ENCODE measurements around the gene PPP1R12C. TPM values are rescaled to one million over a fixed set of nuclear protein-coding genes. Genes with fewer than 3 reads are reported as not detected.

The PPP1R12C gene
- total and polyA plus RNA-seq, 7 donors, result 53.6 to 222 (median 139) TPM

GRCh38 chr19:55044286-55044685, 73.2 kb downstream of the PPP1R12C start:
- WGBS, 2 donors, result 92 to 93% methylated on average over 5 of the region's 5 CpGs
- Histone ChIP-seq H3K27ac (no peak overlapping the region), H3K36me3 (peaks cover 26 to 79% (median 41%) of the 10 kb centered on the region in 4 donors), H3K9me3 (no peaks in the 10 kb centered on the region), H3K27me3 (no peaks in the 10 kb centered on the region), H3K4me3 (no peak overlapping the region), H3K4me1 (no peaks in the 10 kb centered on the region)
- intact Hi-C loops (cut with DNase I), result no loop called here
- DNase-seq, result peak; percentile 25
- TF ChIP-seq POLR2AphosphoS5 (IDR thresholded peaks at IDR 0.05) (no peak), EP300 (IDR thresholded peaks at IDR 0.05) (no peak), POLR2A (IDR thresholded peaks at IDR 0.05) (no peak)

DNA sequence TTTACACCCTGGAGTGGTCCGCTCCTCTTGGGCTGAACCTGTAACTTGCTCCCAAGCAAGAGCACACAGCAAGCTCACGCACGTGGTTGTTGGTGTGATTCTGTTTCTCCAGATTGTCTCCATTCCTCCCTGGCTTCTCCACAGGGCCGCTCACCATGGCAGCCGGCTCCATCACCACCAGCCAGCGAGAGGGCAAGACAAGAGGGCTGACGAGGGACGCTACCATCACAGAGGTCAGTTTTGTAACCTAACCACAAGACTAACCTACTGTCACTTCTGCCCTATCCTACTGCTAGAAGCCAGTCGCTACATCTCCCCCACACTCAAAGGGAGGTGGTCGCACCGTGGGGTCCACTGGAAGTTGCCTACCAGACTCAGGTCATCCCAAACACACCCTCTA, 74.7 kb downstream of the PPP1R12C start:
- Histone ChIP-seq H3K36me3 (peaks cover 14 to 63% (median 29%) of the 10 kb centered on the region in 4 donors), H3K4me1 (no peaks in the 10 kb centered on the region), H3K27ac (no peak overlapping the region), H3K9me3 (no peaks in the 10 kb centered on the region), H3K4me3 (no peak overlapping the region), H3K27me3 (no peaks in the 10 kb centered on the region)
- no peak for DNase-seq
- no peak for TF ChIP-seq EP300 (IDR thresholded peaks at IDR 0.05)
- TF ChIP-seq, protein P1, sequence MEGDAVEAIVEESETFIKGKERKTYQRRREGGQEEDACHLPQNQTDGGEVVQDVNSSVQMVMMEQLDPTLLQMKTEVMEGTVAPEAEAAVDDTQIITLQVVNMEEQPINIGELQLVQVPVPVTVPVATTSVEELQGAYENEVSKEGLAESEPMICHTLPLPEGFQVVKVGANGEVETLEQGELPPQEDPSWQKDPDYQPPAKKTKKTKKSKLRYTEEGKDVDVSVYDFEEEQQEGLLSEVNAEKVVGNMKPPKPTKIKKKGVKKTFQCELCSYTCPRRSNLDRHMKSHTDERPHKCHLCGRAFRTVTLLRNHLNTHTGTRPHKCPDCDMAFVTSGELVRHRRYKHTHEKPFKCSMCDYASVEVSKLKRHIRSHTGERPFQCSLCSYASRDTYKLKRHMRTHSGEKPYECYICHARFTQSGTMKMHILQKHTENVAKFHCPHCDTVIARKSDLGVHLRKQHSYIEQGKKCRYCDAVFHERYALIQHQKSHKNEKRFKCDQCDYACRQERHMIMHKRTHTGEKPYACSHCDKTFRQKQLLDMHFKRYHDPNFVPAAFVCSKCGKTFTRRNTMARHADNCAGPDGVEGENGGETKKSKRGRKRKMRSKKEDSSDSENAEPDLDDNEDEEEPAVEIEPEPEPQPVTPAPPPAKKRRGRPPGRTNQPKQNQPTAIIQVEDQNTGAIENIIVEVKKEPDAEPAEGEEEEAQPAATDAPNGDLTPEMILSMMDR (IDR thresholded peaks at IDR 0.05), result no peak
- TF ChIP-seq POLR2A (IDR thresholded peaks at IDR 0.05), result no peak
- TF ChIP-seq POLR2AphosphoS5 (IDR thresholded peaks at IDR 0.05), result no peak
- WGBS, 2 donors, result 77 to 89% methylated on average over 11 of the region's 11 CpGs
- intact Hi-C loops (cut with DNase I), result no loop called here

DNA sequence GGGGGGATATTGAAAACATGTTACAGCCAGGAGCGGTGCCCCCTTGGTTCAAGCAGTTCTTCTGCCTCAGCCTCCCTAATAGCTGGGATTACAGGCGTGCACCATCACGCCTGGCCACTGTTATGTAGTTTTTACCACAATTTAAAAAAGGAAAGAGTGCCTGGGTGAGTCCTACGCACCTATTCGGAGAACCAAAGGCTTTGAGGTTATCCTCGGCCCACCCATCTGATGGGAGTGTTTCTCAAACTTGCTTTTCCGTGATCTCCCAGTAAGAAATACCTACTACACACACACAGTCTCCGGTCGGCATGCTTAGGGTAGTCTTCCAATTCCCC, 75.1 kb downstream of the PPP1R12C start:
- H3K9me3 ChIP-seq, result no peaks in the 10 kb centered on the region
- H3K4me3 ChIP-seq, result no peak overlapping the region
- H3K4me1 ChIP-seq, result no peaks in the 10 kb centered on the region
- no peak overlapping the region for H3K27ac ChIP-seq
- WGBS, 2 donors, result 65 to 94% methylated on average over 9 of the region's 9 CpGs
- no peak for TF ChIP-seq POLR2AphosphoS5 (IDR thresholded peaks at IDR 0.05)
- no peak for TF ChIP-seq POLR2A (IDR thresholded peaks at IDR 0.05)
- no peak for TF ChIP-seq EP300 (IDR thresholded peaks at IDR 0.05)
- TF ChIP-seq, protein P1 (IDR thresholded peaks at IDR 0.05), result no peak
- intact Hi-C loops (cut with DNase I), result no loop called here
- no peak for DNase-seq
- H3K36me3 ChIP-seq, result peaks cover 10 to 59% (median 25%) of the 10 kb centered on the region in 4 donors
- no peaks in the 10 kb centered on the region for H3K27me3 ChIP-seq

- Histone ChIP-seq H3K27ac (no peak overlapping the region), H3K36me3 (peaks cover 5 to 54% (median 20%) of the 10 kb centered on the region in 4 donors), H3K9me3 (no peaks in the 10 kb centered on the region), H3K27me3 (no peaks in the 10 kb centered on the region), H3K4me1 (no peaks in the 10 kb centered on the region), H3K4me3 (no peak overlapping the region)
- DNase-seq, result no peak
- intact Hi-C loops (cut with DNase I), result no loop called here
- TF ChIP-seq, protein P1 (IDR thresholded peaks at IDR 0.05), result no peak
- TF ChIP-seq EP300 (IDR thresholded peaks at IDR 0.05), result no peak
- WGBS, 2 donors, result 57 to 85% methylated on average over 30 of the region's 30 CpGs
Measured at GRCh38 chr19:55041627-55042343, 75.7 kb downstream of the PPP1R12C start.

- Histone ChIP-seq H3K4me1 (no peaks in the 10 kb centered on the region), H3K27ac (no peak overlapping the region), H3K36me3 (peaks cover 3 to 49% (median 17%) of the 10 kb centered on the region in 4 donors), H3K9me3 (no peaks in the 10 kb centered on the region), H3K27me3 (no peaks in the 10 kb centered on the region), H3K4me3 (no peak overlapping the region)
- 87 to 95% methylated on average over 10 of the region's 10 CpGs for WGBS, 2 donors
- TF ChIP-seq POLR2A (IDR thresholded peaks at IDR 0.05) (no peak), POLR2AphosphoS5 (IDR thresholded peaks at IDR 0.05) (no peak), EP300 (IDR thresholded peaks at IDR 0.05) (no peak)
- TF ChIP-seq, protein P1 (IDR thresholded peaks at IDR 0.05), result no peak
- intact Hi-C loops (cut with DNase I), result no loop called here
- DNase-seq, result no peak
Measured at GRCh38 chr19:55041244-55041626, 76.2 kb downstream of the PPP1R12C start.

Small RNA genes lying within 50 kb of the gene (small RNA-seq; reads per million reads assigned to genes)
- gene MIR7975 (0 reads per million in 3 donors), gene RF01210 (0 reads per million in 3 donors)

Other genes starting within 250 kb of the PPP1R12C start
- 1 to 10 TPM in 1 of 4 donors, under 1 TPM in 1, not detected in 2; 0.49 to 1.2 TPM for gene FCAR, start 243.4 kb downstream of the PPP1R12C start, total RNA-seq
- gene FCAR, start 243.4 kb downstream of the PPP1R12C start, polyA plus RNA-seq, result 1 to 10 TPM in 1 of 3 donors, under 1 TPM in 1, not detected in 1; 0.17 to 2.1 TPM
- not detected for gene NCR1, start 211.5 kb downstream of the PPP1R12C start, total RNA-seq
- gene NCR1, start 211.5 kb downstream of the PPP1R12C start, polyA plus RNA-seq, result under 1 TPM in 1 of 3 donors, not detected in 2; 0.60 TPM
- gene NLRP7, start 170.1 kb downstream of the PPP1R12C start, total RNA-seq, result not detected
- under 1 TPM in 1 of 3 donors, not detected in 2; 0.07 TPM for gene NLRP7, start 170.1 kb downstream of the PPP1R12C start, polyA plus RNA-seq
- 1 to 10 TPM in 1 of 4 donors, under 1 TPM in 2, not detected in 1; 0.36 to 1.8 (median 0.55) TPM for gene NLRP2, start 151.3 kb downstream of the PPP1R12C start, total RNA-seq
- 1 to 10 TPM; 3.9 to 9.7 (median 5.4) TPM for gene NLRP2, start 151.3 kb downstream of the PPP1R12C start, polyA plus RNA-seq
- 1 to 10 TPM in 1 of 4 donors, under 1 TPM in 2, not detected in 1; 0.16 to 1.2 (median 0.83) TPM for gene GP6, start 79.4 kb downstream of the PPP1R12C start, total RNA-seq
- under 1 TPM in 1 of 3 donors, not detected in 2; 0.28 TPM for gene GP6, start 79.4 kb downstream of the PPP1R12C start, polyA plus RNA-seq
- gene RDH13, start 54.5 kb downstream of the PPP1R12C start, total RNA-seq, result 10 to 100 TPM in 2 of 4 donors, 1 to 10 TPM in 2; 6.9 to 12.1 (median 9.9) TPM
- gene RDH13, start 54.5 kb downstream of the PPP1R12C start, polyA plus RNA-seq, result 10 to 100 TPM in 2 of 3 donors, 1 to 10 TPM in 1; 9.6 to 41.0 (median 24.3) TPM
- gene EPS8L1, start 41.8 kb downstream of the PPP1R12C start, total RNA-seq, result under 1 TPM in 1 of 4 donors, not detected in 3; 0.28 TPM
- 10 to 100 TPM; 36.3 to 77.8 (median 37.8) TPM for gene EPS8L1, start 41.8 kb downstream of the PPP1R12C start, polyA plus RNA-seq
- gene TNNT1, start 31.6 kb upstream of the PPP1R12C start, total RNA-seq, result 1 to 10 TPM in 1 of 4 donors, not detected in 3; 2.2 TPM
- 10 to 100 TPM in 1 of 3 donors, 1 to 10 TPM in 2; 1.4 to 17.4 (median 2.3) TPM for gene TNNT1, start 31.6 kb upstream of the PPP1R12C start, polyA plus RNA-seq
- gene TNNI3, start 40.1 kb upstream of the PPP1R12C start, total RNA-seq, result not detected
- 10 to 100 TPM in 1 of 3 donors, 1 to 10 TPM in 2; 3.6 to 45.5 (median 3.6) TPM for gene TNNI3, start 40.1 kb upstream of the PPP1R12C start, polyA plus RNA-seq
- not detected for gene DNAAF3, start 49.0 kb upstream of the PPP1R12C start, total RNA-seq
- 1 to 10 TPM in 1 of 3 donors, not detected in 2; 1.1 TPM for gene DNAAF3, start 49.0 kb upstream of the PPP1R12C start, polyA plus RNA-seq
- 1 to 10 TPM in 3 of 4 donors, under 1 TPM in 1; 0.99 to 7.8 (median 2.4) TPM for gene SYT5, start 62.7 kb upstream of the PPP1R12C start, total RNA-seq
- gene SYT5, start 62.7 kb upstream of the PPP1R12C start, polyA plus RNA-seq, result 1 to 10 TPM in 2 of 3 donors, under 1 TPM in 1; 0.69 to 9.6 (median 1.6) TPM
- gene PTPRH, start 91.9 kb upstream of the PPP1R12C start, total RNA-seq, result 1 to 10 TPM in 3 of 4 donors, under 1 TPM in 1; 0.95 to 4.3 (median 2.0) TPM
- 10 to 100 TPM; 31.2 to 61.3 (median 33.3) TPM for gene PTPRH, start 91.9 kb upstream of the PPP1R12C start, polyA plus RNA-seq
- 1 to 10 TPM; 1.1 to 3.6 (median 1.8) TPM for gene TMEM86B, start 111.1 kb upstream of the PPP1R12C start, total RNA-seq
- 1 to 10 TPM in 2 of 3 donors, under 1 TPM in 1; 0.69 to 7.9 (median 1.8) TPM for gene TMEM86B, start 111.1 kb upstream of the PPP1R12C start, polyA plus RNA-seq
- gene PPP6R1, start 141.4 kb upstream of the PPP1R12C start, total RNA-seq, result 10 to 100 TPM; 17.1 to 46.8 (median 24.9) TPM
- gene PPP6R1, start 141.4 kb upstream of the PPP1R12C start, polyA plus RNA-seq, result 10 to 100 TPM; 19.8 to 78.1 (median 22.9) TPM
- 10 to 100 TPM; 19.7 to 30.5 (median 23.8) TPM for gene HSPBP1, start 162.5 kb upstream of the PPP1R12C start, total RNA-seq
- gene HSPBP1, start 162.5 kb upstream of the PPP1R12C start, polyA plus RNA-seq, result 10 to 100 TPM; 31.8 to 62.7 (median 32.4) TPM
- 10 to 100 TPM in 2 of 4 donors, 1 to 10 TPM in 2; 3.9 to 20.6 (median 10.8) TPM for gene BRSK1, start 166.4 kb upstream of the PPP1R12C start, total RNA-seq
- 1 to 10 TPM in 2 of 3 donors, not detected in 1; 2.9 to 4.2 TPM for gene BRSK1, start 166.4 kb upstream of the PPP1R12C start, polyA plus RNA-seq
- 1 to 10 TPM in 3 of 4 donors, not detected in 1; 2.4 to 6.1 (median 4.1) TPM for gene TMEM150B, start 207.7 kb upstream of the PPP1R12C start, total RNA-seq
- gene TMEM150B, start 207.7 kb upstream of the PPP1R12C start, polyA plus RNA-seq, result 10 to 100 TPM in 2 of 3 donors, 1 to 10 TPM in 1; 8.4 to 18.7 (median 11.8) TPM
- gene KMT5C, start 222.2 kb upstream of the PPP1R12C start, total RNA-seq, result 10 to 100 TPM in 2 of 4 donors, 1 to 10 TPM in 2; 7.5 to 12.7 (median 9.6) TPM
- 10 to 100 TPM in 1 of 3 donors, 1 to 10 TPM in 2; 3.0 to 14.8 (median 3.5) TPM for gene KMT5C, start 222.2 kb upstream of the PPP1R12C start, polyA plus RNA-seq
- gene COX6B2, start 237.1 kb upstream of the PPP1R12C start, total RNA-seq, result under 1 TPM in 1 of 4 donors, not detected in 3; 0.16 TPM
- gene COX6B2, start 237.1 kb upstream of the PPP1R12C start, polyA plus RNA-seq, result 1 to 10 TPM in 2 of 3 donors, under 1 TPM in 1; 0.60 to 3.8 (median 1.4) TPM
- gene GARIN5B, start 245.6 kb upstream of the PPP1R12C start, total RNA-seq, result not detected
- gene GARIN5B, start 245.6 kb upstream of the PPP1R12C start, polyA plus RNA-seq, result not detected